Transverse colon (tissue), 4 donors: Measurements from ENCODE around the gene KMT2D. TPM values are rescaled to one million over a fixed set of nuclear protein-coding genes. Genes with fewer than 3 reads are reported as not detected.

Source experiments
- DNase-seq: peaks from one replicate; pipeline ENCODE4 v3.0.0-alpha.2; 2019
- H3K27ac ChIP-seq, 4 donors: fragments of 200-600 bp; sonication (generic); 2 replicates each; pipeline ENCODE4 v1.5.1; 2016 to 2018; ENCODE audit warnings: inconsistent platforms in 4 of 4
- H3K27me3 ChIP-seq: fragments of 200-600 bp; sonication (generic); 2 replicates; pipeline ENCODE4 v1.5.1; 2017; ENCODE audit warnings: inconsistent platforms
- H3K36me3 ChIP-seq, 4 donors: fragments of 200-600 bp; sonication (generic); 2 replicates each; pipeline ENCODE4 v1.5.1; 2017 to 2019; ENCODE audit warnings: inconsistent platforms in 4 of 4
- H3K4me1 ChIP-seq, 4 donors: fragments of 200-600 bp; sonication (generic); 2 replicates each; pipeline ENCODE4 v1.5.1; 2017 to 2020; ENCODE audit warnings: inconsistent platforms in 4 of 4
- H3K4me3 ChIP-seq, 4 donors: fragments of 200-600 bp; sonication (generic); 1 replicate in 1 of 4; 2 replicates in 3 of 4; pipeline versions ENCODE4 v1.5.1 to v1.6.1; 2017 to 2019; ENCODE audit warnings: inconsistent platforms in 4 of 4
- H3K9me3 ChIP-seq, 2 donors: fragments of 200-600 bp; sonication (generic); 2 replicates each; pipeline ENCODE4 v1.5.1; 2017 to 2019; ENCODE audit warnings: inconsistent platforms in 2 of 2
- CTCF ChIP-seq, 5 experiments: fragments of 200-600 bp in 3 of 5; fragments of 450-650 bp in 2 of 5; sonication (generic) in 3 of 5; IDR thresholded peaks; 1 replicate in 2 of 5; 2 replicates in 3 of 5; pipeline ENCODE4 v1.5.1; 2016 to 2017; ENCODE audit warnings: antibody characterized with exemption in 5 of 5, inconsistent platforms in 3 of 5, mild to moderate bottlenecking in 2 of 5, moderate library complexity in 1 of 5
- EP300 ChIP-seq: sonication (generic); formaldehyde crosslinking; IDR thresholded peaks from one replicate; pipeline ENCODE4 v1.6.1; 2017; ENCODE audit warnings: antibody characterized with exemption, low read depth
- POLR2A ChIP-seq: fragments of 450-650 bp; IDR thresholded peaks from one replicate; pipeline ENCODE4 v1.6.1; 2016; ENCODE audit warnings: antibody characterized with exemption, mild to moderate bottlenecking, moderate library complexity
- POLR2AphosphoS5 ChIP-seq, 3 donors: sonication (generic); formaldehyde crosslinking; IDR thresholded peaks; one replicate each; pipeline ENCODE4 v1.6.1; 2016; ENCODE audit warnings: antibody characterized with exemption in 3 of 3
- WGBS, 2 donors: methylation state at CpG; one replicate each; pipeline ENCODE4 v1.1.5; 2018; ENCODE audit warnings: low coverage in 1 of 2; 5-methylcytosine and 5-hydroxymethylcytosine counted together
- in situ Hi-C, 4 donors: fragments of 200-750 bp; cut with MboI; loops; one replicate each; pipeline versions ENCODE4 v1.15.0 to v1.15.1; 2017; ENCODE audit warnings: low sequenced_read_pairs in 3 of 4, low pct_ligation_motif_present in 1 of 4, low pct_unique_long_range_greater_than_20kb in 1 of 4
- intact Hi-C: fragments of 100-400 bp; cut with DNase I; formaldehyde crosslinking; loops from one replicate; pipeline ENCODE4 v1.15.1; 2023; ENCODE audit warnings: low total_unique reads
- total RNA-seq, 4 donors: library from RNA; depleted of rRNA; stranded (reverse); fragments of >200 nt; gene quantifications; one replicate each; pipeline ENCODE4 v1.1.0, GENCODE V29; 2016

KMT2D gene
- total RNA-seq, 4 donors from 2014 or later = 50.0 to 351 (median 78.0) TPM

GRCh38 chr12:49054524-49054923, 6.1 kb downstream of the KMT2D start:
- peaks cover 34 to 43% (median 40%) of the 10 kb centered on the region in 4 donors for H3K4me1 ChIP-seq
- WGBS, 2 donors = 94% methylated on average over 10 of the region's 10 CpGs; no CpG with 5 or more reads in 1 of the 2 donors
- no peak overlapping the region for H3K27ac ChIP-seq

DNA sequence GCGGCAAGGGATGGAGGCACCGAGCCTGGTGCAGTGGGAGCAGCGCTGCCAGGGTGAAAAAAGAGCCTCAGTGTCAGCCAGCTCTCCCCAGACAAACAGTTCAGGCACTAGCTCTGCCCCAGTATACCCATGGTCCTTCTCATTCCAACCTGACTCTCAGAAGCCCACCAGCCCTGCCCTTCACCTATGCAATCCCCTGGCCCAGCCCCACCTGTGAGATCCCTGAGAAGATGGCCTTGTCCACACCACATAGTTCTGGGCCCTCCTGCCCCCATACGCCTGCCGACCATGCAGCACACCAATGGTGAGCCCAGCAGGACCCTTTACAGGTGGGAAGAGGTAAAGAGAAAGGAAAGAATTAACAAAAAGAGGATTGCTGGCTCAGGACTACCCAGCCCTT, 6.5 kb downstream of the KMT2D start:
- TF ChIP-seq EP300 (no peak), POLR2AphosphoS5 (IDR thresholded peaks at IDR 0.05) (no peak), CTCF (IDR thresholded peaks at IDR 0.05) (no peak), POLR2A (no peak)
- WGBS, 2 donors = 96 to 100% methylated on average over 2 to 5 of the region's 5 CpGs
- Histone ChIP-seq H3K27ac (no peak overlapping the region), H3K36me3 (peaks cover 0 to 45% (median 22%) of the 10 kb centered on the region in 4 donors), H3K27me3 (no peaks in the 10 kb centered on the region), H3K4me1 (peaks cover 34 to 41% (median 40%) of the 10 kb centered on the region in 4 donors), H3K9me3 (no peaks in the 10 kb centered on the region), H3K4me3 (no peak overlapping the region)
- intact Hi-C loops (no loop called here), in situ Hi-C loops (no loop called here)
- DNase-seq = no peak

More at GRCh38 chr12:49054524-49054923, 6.1 kb downstream of the KMT2D start:
- intact Hi-C loops = no loop called here
- in situ Hi-C loops = no loop called here
- no peak overlapping the region for H3K4me3 ChIP-seq
- DNase-seq = no peak
- H3K36me3 ChIP-seq = peaks cover 0 to 41% (median 20%) of the 10 kb centered on the region in 4 donors
- no peaks in the 10 kb centered on the region for H3K27me3 ChIP-seq
- H3K9me3 ChIP-seq = no peaks in the 10 kb centered on the region
- TF ChIP-seq POLR2AphosphoS5 (IDR thresholded peaks at IDR 0.05) (no peak), CTCF (IDR thresholded peaks at IDR 0.05) (no peak), EP300 (no peak), POLR2A (no peak)

GRCh38 chr12:49052451-49053208, 8.0 kb downstream of the KMT2D start:
- TF ChIP-seq CTCF (IDR thresholded peaks at IDR 0.05) (no peak), POLR2A (no peak), EP300 (no peak), POLR2AphosphoS5 (IDR thresholded peaks at IDR 0.05) (no peak)

DNA sequence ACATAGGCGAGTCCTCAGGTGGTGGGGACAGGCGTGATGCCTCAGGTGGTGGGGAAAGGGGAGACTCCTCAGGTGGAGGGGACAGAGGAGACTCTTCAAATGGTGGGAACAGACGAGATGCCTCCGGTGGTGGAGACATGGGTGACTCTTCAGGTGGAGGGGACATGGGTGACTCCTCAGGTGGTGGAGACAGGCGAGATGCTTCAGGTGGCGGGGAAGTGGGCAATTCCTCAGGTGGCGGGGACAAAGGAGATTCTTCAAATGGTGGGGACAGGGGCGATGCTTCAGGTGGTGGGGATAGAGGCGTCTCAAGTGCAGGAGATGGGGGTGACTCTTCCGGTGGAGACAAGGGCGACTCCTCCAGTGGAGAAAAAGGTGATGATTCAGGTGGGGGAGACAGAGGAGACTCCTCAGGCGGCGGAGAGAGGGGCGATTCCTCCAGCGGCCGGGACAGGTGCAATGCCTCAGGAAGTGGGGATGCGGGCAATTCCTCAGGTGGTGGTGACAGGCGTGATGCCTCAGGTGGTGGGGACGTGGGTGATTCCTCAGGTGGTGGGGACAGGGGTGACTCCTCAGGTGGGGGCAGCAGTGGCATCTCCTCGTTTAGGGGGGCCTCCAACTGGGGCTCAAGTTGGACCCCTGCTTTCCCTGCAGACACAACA, 8.7 kb downstream of the KMT2D start:
- H3K4me1 ChIP-seq = peaks cover 18 to 20% (median 19%) of the 10 kb centered on the region in 4 donors
- DNase-seq = no peak
- H3K4me3 ChIP-seq = no peak overlapping the region
- peaks cover 0 to 65% (median 31%) of the 10 kb centered on the region in 4 donors for H3K36me3 ChIP-seq
- no peak overlapping the region for H3K27ac ChIP-seq
- in situ Hi-C loops = no loop called here
- H3K9me3 ChIP-seq = no peaks in the 10 kb centered on the region
- H3K27me3 ChIP-seq = no peaks in the 10 kb centered on the region
- WGBS, 2 donors = 82 to 90% methylated on average over 4 to 20 of the region's 20 CpGs
- intact Hi-C loops = no loop called here
- TF ChIP-seq POLR2AphosphoS5 (IDR thresholded peaks at IDR 0.05) (no peak), POLR2A (no peak), EP300 (no peak), CTCF (IDR thresholded peaks at IDR 0.05) (no peak)

More at GRCh38 chr12:49052451-49053208, 8.0 kb downstream of the KMT2D start:
- Histone ChIP-seq H3K27me3 (no peaks in the 10 kb centered on the region), H3K36me3 (peaks cover 0 to 59% (median 29%) of the 10 kb centered on the region in 4 donors), H3K4me1 (peaks cover 24 to 27% (median 26%) of the 10 kb centered on the region in 4 donors), H3K27ac (no peak overlapping the region), H3K4me3 (no peak overlapping the region), H3K9me3 (no peaks in the 10 kb centered on the region)
- no peak for DNase-seq
- in situ Hi-C loops (no loop called here), intact Hi-C loops (no loop called here)
- 88% methylated on average over 16 of the region's 16 CpGs; no CpG with 5 or more reads in 1 of the 2 donors for WGBS, 2 donors
